ENCODE results near the gene SLAMF9. TPM values are rescaled to one million over a fixed set of nuclear protein-coding genes. Genes with fewer than 3 reads are reported as not detected.
A peak's percentile ranks its signal among the peaks of the same experiment; 100 is the strongest.

The SLAMF9 gene
- total and polyA plus RNA-seq, 2 of the 8 experiments (the other 6 are each of a cell fraction or from before 2014, with no cell fraction given), result not detected

GRCh38 chr1:159980076-159980475 is 26.0 kb upstream of the SLAMF9 start:
- Histone ChIP-seq H4K91ac (replicated peaks; ENCODE audit: insufficient read length, low read length) (no peak overlapping the region), H3K4ac (replicated peaks; ENCODE audit: insufficient read length, low read depth, low read length) (no peak overlapping the region), H2BK5ac (ENCODE audit: low read depth, low read length) (no peak overlapping the region), H3K18ac (ENCODE audit: extremely low read depth, low read length) (no peak overlapping the region), H3K27me3 (replicated peaks in 1 of 4; ENCODE audit: control insufficient read depth in 3 of 4, extremely low read depth in 1 of 4, insufficient read depth in 3 of 4, low read length in 3 of 4) (peaks cover 0 to 2% (median 0%) of the 10 kb centered on the region in 4 experiments; a peak in 1 of 7 replicates), H3K4me3 (ENCODE audit: extremely low read depth in 1 of 4, insufficient read depth in 2 of 4, low read depth in 3 of 4, low read length in 4 of 4) (no peak overlapping the region), H3K23me2 (ENCODE audit: low read depth, low read length) (no peaks in the 10 kb centered on the region), H2BK120ac (replicated peaks; ENCODE audit: low read depth, low read length) (no peak overlapping the region), H2BK12ac (ENCODE audit: low read depth, low read length) (no peak overlapping the region), H4K20me1 (replicated peaks in 1 of 2; ENCODE audit: control insufficient read depth in 1 of 2, insufficient read depth in 2 of 2, low read length in 2 of 2) (no peaks in the 10 kb centered on the region), H2BK20ac (ENCODE audit: low read length) (no peak overlapping the region), H4K8ac (ENCODE audit: extremely low read depth, insufficient read depth, low read length) (no peak overlapping the region), H3K4me2 (ENCODE audit: insufficient read depth in 1 of 2, low read depth in 2 of 2, low read length in 2 of 2) (no peak overlapping the region), H3K14ac (ENCODE audit: insufficient read length) (no peak overlapping the region), H3K23ac (ENCODE audit: insufficient read length) (no peak overlapping the region), H2BK15ac (ENCODE audit: low read length) (no peak overlapping the region), H2AK5ac (ENCODE audit: low read depth, low read length) (no peak overlapping the region), H3K36me3 (ENCODE audit: control insufficient read depth in 2 of 4, insufficient read depth in 4 of 4, low read length in 3 of 4) (no peaks in the 10 kb centered on the region), H4K5ac (ENCODE audit: insufficient read length, low read depth, low read length) (no peak overlapping the region), H3K27ac (ENCODE audit: low read depth, low read length) (no peak overlapping the region), H3K4me1 (replicated peaks in 1 of 4; ENCODE audit: control insufficient read depth in 3 of 4, insufficient read depth in 4 of 4, low read length in 3 of 4) (0 out of 7 replicates have a peak, but pooled peaks cover 0 to 2% (median 0%) of the 10 kb centered on the region in 4 experiments), H3K79me1 (ENCODE audit: low read depth, low read length) (no peaks in the 10 kb centered on the region), H3K56ac (replicated peaks; ENCODE audit: insufficient read length, low read depth, low read length) (no peak overlapping the region), H2AFZ (ENCODE audit: low read length) (no peak overlapping the region), H3K9ac (replicated peaks in 1 of 4; ENCODE audit: extremely low read depth in 1 of 4, low read depth in 3 of 4, low read length in 3 of 4) (no peak overlapping the region), H3K9me3 (ENCODE audit: insufficient read depth in 2 of 2, low read depth in 1 of 2, low read length in 1 of 2) (no peaks in the 10 kb centered on the region), H3K79me2 (ENCODE audit: control insufficient read depth in 1 of 2, insufficient read depth in 2 of 2, low read length in 2 of 2) (no peaks in the 10 kb centered on the region)
- ChIA-PET POLR2A (ENCODE audit: partially characterized antibody) (no interaction called here), CTCF (ENCODE audit: partially characterized antibody) (no interaction called here)
- 80% methylated on average over 6 of the region's 6 CpGs; no CpG with 5 or more reads in 1 of the 2 experiments for WGBS, 2 experiments (ENCODE audit: extremely low coverage in 1 of 2, insufficient coverage in 1 of 2, insufficient read length in 1 of 2, insufficient replicate concordance in 2 of 2, low coverage in 1 of 2, low lambda C conversion rate in 2 of 2, missing lambda C conversion rate in 1 of 2)
- FAIRE-seq (no peak), DNase-seq (ENCODE audit: low read depth in 1 of 2, low spot score in 2 of 2) (peak in 1 of 2 experiments; percentile 17)
- TF ChIP-seq SRF (IDR thresholded peaks at IDR 0.05; ENCODE audit: low read depth, low read length), result no peak
- no peak for TF ChIP-seq RFX5 (IDR thresholded peaks at IDR 0.05; ENCODE audit: borderline replicate concordance, low read depth, low read length)
- TF ChIP-seq TAF1 (IDR thresholded peaks at IDR 0.05; ENCODE audit: low read depth, low read length), result no peak
- TF ChIP-seq POLR2AphosphoS5 (IDR thresholded peaks at IDR 0.05; ENCODE audit: low read depth, low read length), result no peak

Data from H1 (cell line).